SHP77 (cell line): Measurements from ENCODE around the gene EMC10.

Source experiments
- DNase-seq, 2 experiments: peaks; one replicate each; lab custom pipeline; 2025; lab: John Stamatoyannopoulos, UW

Gene EMC10

DNA sequence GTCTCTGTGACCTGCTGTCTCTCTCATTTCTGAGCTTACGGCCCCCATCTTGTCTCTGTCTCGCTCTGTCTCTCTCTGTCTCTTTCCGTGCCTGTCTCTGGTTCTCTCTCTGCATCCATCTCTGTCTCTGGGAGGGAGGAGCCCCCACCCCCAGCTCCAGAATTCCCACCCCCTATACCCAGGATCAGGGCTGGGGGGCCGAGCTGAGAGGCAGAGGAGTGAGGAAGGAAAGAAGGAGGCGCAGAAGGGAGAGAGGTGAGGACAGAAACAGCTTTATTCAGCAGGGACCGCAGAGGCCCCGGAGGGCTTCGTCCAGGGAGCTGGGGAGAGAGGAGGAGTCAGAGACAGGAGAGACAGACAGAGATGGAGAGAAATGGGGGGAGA lies 20.7 kb downstream of the EMC10 start:
- DNase-seq, result no peak

GRCh38 chr19:50498219-50499056 lies 22.1 kb downstream of the EMC10 start:
- no peak for DNase-seq

DNA sequence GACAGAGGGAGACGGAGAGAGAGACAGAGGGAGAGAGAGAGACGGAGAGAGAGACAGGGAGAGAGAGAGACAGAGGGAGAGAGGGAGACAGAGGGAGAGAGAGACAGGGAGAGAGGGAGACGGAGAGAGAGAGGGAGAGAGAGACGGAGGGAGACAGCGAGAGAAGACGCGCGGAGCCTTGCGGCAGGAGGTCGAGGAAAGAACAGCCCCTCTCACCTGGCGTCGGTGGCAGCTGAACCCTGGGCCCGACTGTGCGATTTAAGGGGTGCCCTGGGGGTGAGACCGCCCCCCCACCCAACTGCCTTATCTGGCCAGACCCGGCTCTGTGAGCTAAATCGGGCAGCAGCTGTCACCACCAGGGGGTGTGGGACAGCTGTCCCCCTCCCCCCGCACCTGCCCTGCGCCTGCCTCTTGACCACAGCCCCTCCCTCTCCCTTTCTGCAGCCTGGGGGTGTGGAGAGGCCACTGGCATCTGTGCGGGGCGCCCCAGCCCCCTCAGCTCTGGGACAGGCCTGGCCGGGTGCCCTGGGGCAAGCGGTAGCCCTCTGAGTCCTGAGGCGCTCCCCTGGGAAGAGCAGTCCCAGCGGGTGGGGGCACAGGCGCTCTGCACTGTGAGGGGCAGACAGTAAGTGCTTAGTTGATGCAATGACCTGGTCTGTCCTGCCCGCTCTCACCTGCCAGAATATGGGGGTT lies 23.9 kb downstream of the EMC10 start:
- peak; percentile 27 to 58 for DNase-seq

DNA sequence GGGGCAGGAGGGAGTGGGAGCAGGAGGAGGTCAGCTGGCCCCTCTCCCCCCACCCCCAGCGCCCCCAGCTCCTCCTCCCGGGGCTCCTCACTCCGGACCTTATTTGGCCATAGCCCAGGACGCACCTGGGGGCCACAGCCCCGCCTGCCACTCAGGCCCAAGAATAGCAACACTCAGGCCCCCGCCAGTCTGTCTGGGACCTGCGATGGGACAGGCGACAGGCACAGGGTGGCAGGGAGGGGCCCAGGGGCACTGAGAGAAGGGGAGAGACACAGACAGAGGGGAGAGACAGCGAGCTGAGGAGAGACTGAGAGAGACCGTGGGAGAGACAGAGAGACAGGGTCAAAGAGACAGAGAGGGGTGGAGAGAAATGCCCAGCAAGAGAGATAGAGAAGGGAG lies 24.4 kb downstream of the EMC10 start:
- no peak for DNase-seq

GRCh38 chr19:50501186-50501567 lies 24.9 kb downstream of the EMC10 start:
- no peak for DNase-seq

DNA sequence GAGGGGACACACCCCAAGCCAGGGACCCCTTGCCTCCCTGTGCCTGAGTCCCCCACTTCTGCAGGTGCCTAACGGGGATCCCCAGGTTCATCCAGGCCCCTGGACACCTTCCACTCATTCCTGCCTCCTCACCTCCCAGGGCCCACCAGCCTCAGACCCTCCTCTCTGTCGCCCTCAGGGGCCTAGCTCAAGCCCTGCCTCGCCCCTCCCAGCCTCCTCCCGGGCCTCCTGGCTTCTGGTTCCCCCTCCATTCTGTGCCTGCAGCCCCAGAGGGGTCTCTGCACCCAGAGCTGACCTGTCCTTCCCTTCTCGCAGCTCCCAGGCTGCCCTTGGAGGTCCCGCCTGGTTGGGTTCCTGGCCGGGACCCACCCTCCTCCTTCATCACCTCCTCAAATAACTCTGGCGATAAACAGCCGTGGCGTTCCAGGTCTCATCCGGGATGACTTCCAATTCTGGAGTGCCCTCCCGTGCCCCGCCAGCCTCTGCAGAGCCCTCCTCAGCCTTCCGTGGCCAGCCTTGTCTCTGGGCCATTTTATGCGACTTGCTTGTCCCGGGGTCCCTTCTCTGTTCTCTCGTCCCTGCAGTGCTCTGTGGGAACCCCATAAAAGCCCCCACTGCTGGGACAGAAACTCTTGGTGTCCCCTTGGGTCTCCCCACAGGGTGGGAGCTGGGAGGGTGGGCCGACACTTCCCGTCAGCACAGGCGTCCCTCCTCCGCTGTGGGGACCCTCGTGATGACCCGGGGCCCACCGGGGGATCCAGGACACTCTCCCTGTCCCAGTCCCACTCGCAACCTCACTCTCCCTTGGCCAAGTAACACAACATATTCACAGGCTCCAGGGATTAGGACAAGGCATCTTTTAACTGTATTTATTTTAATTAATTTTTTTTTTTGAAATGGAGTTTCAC lies 25.5 kb downstream of the EMC10 start:
- no peak for DNase-seq

- DNase-seq, result no peak
Measured at GRCh38 chr19:50505856-50506611, 29.7 kb downstream of the EMC10 start.

DNA sequence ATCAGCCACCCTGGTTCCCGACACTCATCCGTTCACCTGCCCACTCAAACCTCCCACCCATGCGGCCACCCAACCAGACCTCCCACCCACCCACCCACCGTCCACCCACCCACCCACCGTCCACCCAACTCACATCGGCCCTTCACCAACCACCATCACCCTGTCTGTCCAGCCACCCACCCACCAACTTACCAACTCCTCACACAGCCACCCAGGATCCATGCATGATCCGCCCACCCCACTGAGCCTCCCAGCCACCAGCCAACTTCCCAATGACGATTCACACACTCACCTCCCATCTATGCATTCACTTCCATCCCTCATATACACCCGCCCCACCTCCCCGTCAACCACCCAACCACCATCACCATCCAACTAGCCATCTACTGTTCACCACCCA lies 30.4 kb downstream of the EMC10 start:
- DNase-seq, result no peak

DNA sequence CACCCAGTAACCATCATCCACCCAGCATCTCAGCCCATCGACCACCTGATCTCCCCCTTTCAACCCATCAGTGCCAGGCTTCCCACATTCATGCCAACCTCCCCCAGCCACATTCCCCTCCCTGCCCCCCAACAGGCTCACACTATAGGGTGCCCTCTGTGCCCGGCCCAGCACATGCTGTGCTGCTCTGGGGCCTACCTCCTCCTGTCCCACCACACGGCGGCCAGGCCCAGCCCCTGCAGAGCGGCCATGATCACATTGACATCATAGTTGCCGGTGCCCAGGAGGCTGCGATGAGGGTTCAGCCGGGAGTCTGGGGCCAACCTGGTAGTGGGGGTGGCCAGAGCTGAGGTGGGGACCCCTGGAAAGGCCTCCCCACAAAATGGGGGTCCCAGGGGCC lies 31.1 kb downstream of the EMC10 start:
- DNase-seq, result no peak

DNA sequence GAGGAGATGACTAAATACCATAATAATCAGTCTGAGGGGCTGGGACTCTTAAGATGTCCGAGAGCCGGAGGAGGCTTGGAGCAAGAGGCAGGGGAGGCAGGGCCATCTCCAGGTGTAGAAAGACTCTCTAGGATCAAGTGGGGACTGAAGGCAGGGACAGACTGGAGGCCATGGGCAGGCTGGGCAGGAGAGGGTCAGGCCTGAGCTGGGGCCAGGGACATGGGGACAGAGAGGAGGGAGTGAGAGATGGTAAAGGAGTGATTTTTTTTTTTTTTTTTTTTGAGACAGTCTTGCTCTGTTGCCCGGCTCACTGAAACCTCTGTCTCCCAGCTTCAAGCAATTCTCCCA lies 32.5 kb downstream of the EMC10 start:
- no peak for DNase-seq

DNA sequence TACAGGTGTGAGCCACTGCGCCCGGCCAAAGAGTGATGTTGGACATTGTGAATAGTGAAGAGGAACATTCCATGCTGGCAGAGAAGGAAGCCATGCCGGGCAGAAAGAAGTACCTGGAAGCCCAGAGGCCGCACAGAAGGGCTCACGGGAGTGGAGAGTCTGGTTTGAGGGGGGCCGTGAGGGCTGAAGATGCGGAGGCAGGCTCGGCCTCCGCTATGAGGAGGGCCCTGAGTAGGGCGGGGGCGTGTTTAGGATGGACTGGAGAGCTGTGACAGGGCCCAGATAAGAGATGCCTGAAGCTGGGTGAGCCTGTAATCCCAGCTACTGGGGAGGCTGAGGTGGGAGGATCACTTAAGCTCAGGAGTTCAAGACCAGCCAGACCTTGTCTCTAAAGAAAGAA lies 33.1 kb downstream of the EMC10 start:
- no peak for DNase-seq

- no peak for DNase-seq
Measured at GRCh38 chr19:50510121-50510670, 33.9 kb downstream of the EMC10 start.

GRCh38 chr19:50510700-50511068 lies 34.4 kb downstream of the EMC10 start:
- peak; percentile 66 to 82 for DNase-seq

DNA sequence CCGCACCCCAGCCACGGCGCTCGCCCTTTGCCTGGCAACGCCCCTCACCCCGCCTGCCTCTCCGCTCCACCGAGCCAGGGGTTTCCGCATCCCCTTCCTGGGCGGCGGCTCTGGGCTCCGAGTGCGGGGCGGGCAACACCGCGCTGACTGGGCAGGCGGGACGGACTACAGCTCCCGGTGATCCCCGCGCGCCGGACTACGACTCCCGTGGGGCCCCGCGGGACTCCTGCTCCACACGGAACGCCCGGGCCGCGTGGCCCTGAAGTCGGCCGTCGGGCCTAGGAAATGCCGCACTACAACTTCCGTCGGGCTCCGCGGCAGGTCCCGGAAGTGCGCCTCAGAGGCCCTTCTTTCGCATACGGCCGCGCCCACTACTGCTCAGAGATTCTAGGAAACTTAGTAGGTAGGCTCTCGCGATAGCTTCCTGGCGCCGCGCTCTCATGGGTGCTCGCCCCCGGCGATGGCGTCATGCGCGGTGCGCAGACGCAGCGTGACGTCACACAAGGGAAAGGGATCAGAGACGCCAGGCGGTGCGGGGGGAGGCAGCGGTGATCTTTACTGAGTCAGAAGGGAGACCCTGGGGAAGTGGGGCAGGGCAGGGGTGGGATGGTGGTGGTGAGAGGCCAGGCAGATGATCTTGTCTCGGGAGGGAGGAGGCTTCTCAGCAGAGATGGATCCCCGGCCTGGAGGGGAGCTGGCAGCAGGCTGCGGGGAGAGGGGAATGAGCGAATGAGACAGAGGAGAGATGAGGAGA lies 34.9 kb downstream of the EMC10 start, which contains the start of gene JOSD2:
Gene JOSD2, minus strand, starts transcription at position 123 of the 754 bp plus-strand sequence. CDS start 760 bp downstream, outside the sequence.
- peak; percentile 99 to 100 for DNase-seq

GRCh38 chr19:50512112-50512998 lies 36.0 kb downstream of the EMC10 start:
- DNase-seq, result no peak

GRCh38 chr19:50512999-50513745 lies 36.9 kb downstream of the EMC10 start:
- no peak for DNase-seq

DNA sequence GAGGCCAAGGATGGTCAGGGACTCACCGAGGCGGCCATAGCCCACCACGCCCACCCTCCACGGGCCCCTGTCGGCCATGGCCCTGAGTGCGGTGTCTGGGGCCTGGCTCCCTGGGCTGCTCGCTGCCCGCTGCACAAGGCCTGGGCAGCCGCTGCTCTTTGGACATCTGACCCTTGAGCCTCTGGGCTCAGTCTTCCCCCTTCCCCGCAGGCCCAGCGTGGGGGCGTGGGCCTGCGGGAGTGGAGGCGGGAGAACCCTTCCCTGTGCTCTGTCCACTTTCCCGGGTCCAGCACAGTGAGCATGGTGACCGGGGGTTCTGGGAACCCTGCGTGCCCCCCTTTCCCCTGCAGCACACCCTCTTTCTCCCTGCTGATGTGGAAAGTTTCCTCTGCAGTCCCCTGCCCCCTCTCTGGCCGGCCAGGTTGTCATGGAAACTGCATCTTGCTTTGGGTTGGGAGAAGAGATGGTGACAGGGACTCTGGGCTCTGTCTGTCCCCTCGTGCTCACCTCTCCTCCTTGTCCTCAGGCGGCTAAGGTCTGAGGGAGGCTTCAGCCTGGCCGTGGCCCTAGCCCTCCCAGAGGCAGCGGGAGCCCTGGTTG lies 37.5 kb downstream of the EMC10 start, which contains the start of gene ASPDH:
Gene ASPDH, minus strand, starts transcription at position 168 of the 600 bp plus-strand sequence. Its CDS starts 90 bp downstream, at position 78.
- DNase-seq, result no peak
